HG03575 (cell line): ENCODE data around the gene MLPH.

ENCODE experiments used
- ATAC-seq: cut with Tn5 transposase; IDR thresholded peaks from one replicate; pipeline ENCODE4 v1.9.1; 2021; ENCODE audit not compliant: unreplicated experiment, insufficient number of reproducible peaks, low FRiP score; ENCODE audit errors: extremely low read depth

The MLPH gene

DNA sequence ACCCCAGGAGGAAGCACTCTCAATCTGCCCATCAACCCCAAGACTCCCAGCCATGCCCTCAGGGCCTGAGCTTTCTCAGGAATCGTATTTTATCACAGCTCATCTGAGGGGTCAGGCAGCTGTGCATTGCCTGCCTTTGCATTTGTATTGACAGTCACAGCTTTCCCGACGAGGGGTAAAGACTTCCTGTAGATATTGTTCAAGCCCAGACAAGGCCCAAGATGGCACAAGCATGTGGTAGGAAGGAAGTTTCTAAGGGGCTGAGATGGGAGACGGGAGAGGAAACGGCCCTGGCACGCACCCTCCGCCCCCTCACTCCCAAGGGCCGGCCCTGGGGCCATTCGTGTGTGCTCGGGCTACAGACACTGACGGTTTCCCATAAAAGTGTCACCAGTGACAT, 45.1 kb downstream of the MLPH start:
- ATAC-seq: no peak

DNA sequence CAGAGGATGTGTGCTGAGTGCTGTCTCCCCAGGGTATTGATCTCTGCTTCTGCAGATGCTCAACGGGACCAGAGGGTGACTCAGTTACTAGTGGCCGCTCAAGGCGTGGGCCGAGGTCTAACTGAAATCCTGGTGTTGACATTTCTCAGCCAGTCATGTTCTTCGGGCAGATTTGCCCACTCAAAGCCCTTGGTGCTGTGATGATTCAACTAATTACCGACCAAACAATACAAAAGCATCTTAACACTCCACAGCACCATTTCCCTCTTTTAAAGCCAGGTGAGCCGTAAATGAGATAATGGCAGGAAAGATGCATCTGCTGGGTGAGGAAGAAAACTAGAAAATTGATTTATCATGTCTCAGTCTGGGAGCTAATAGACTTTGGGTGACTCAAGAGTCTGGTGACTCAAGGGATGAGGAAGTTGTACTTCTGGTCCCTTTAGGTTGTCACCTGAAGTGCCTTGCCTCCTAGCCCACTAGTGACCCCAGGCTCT, 46.7 kb downstream of the MLPH start:
- no peak for ATAC-seq

DNA sequence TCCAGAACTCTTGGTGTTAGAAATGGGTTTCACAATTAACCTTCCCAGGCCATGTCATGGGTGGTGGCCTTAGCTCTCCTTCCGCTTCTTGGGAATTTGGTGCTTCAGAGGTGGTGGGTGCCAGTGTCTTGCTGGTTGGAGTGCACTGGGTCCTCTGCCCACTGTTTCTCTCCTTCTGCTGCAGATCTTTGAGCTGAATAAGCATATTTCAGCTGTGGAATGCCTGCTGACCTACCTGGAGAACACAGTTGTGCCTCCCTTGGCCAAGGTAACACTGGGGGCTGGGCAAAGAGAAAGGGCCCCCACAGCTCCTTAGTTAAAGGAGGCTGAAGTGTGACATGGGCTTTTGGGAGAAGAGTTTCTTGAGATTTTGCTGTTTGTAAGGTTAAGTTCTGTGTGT, 47.3 kb downstream of the MLPH start:
- ATAC-seq: no peak

DNA sequence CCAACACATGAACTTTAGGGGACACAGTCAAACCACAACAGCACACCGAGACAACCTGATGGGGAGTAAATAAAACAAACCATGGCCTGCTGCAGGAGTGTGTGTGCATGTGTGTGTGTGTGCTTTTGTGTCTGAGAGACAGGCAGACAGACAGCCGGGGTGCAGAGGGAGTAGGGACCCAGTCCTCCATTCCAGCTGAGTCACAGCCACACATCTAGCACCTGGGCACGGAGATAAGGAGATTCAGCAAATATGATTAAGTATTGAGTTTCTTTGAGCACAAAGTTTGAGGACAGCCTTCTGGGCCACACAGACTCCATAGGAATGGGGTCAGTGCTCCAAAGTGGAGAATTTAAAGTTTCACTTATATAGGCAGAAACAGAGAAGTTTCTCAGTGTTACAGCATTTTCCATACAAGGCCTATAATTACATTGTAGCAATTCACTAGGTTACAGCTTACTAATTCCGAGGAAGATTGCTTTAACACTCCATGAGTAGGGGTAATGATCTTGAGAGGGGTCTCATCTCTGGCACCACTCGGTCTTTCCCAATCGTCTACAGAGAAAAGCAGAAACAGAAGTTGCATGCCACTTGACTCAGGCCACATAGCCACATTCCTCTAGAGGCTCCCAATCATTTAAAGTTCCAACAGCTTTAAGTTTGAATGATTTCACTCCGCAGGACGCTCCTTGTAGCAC, 48.5 kb downstream of the MLPH start:
- no peak for ATAC-seq

DNA sequence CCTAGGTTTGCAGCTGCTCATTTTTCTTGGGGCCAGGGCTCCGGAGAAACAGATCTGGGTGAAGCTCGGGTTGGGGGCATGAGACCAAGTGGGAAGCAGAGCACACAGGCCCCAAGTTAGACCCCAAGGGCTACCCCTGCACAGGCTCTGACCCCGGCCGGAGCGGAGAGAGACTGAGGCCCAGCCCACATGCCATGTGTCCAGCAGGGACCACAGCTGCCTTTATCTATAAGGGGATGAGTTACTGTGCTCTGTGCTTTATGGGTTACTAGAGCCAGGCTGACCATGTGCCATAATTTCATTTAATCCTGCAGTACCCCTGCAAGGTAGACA, 49.0 kb downstream of the MLPH start:
- ATAC-seq: no peak

DNA sequence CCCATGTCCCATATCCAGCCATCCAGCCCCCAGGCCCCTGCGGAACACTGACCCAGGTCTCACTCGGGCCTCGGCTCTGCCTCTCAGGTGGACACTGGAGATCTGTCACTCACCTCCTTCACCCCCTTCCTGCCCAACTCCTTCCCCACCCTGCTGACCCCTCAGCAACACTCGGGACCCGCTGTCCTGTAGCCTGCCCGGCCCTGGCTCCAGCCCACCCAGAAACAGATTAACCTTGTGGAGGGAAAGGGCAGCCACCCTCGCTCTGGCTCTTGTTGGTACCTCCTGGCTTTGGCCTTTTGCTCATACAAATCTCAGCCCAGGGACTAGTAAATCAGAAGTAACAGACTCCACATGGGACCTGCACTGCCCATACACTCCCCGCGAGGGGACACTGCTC, 49.6 kb downstream of the MLPH start:
- no peak for ATAC-seq

DNA sequence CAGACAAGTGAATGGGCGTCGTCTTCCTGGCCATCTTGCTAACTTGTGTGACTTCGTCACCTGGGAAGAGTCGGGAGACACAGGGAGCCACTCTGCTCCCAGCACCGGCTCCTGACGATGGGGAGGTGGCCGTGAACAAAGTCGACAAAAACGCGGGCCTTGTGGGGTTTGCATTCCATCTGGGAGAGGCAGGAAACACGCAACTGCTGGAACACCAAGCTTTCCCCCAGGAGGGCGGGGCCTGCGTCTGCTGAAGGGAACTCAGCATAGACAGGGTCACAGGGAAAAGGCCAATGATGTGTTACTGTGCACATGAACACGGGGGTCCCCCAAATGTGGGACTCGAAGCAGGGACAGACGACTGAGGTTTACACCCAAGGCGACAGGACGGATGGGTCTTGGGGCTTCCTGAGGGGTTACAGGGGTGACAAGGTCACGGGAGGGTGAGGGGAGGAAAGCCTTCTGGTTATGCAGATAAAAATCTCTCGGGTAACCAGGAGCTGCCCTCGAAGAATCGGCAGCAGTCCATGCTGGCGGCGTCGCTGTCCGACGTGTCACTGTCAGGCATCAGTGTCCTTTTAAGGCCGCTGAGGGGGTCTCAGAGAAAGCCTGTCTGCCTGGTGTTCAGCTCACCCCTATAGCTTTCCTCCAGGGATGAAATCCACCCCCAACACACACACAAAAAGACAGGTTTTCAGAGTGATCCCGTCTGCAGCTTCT, 51.1 kb downstream of the MLPH start:
- ATAC-seq: no peak

DNA sequence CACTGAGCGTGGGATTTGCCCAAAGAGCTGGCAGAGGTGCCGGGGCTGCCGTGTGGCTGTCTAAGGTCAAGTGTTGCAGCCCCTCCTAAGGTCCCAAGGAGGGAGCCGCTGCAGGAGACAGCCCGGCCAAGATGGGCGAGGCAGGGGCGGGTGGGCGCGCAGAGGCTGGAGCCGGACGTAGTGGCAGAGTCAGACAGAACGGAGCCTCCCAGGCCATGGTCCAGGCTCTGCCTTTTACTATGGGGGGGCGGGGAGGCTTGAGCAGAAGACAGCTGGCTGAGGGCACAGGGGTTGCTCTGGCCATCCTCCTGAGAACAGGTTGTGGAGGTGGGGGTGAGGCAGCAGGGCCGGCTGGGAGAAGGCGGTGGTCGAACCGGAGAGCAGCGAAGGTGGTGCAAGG, 51.9 kb downstream of the MLPH start:
- no peak for ATAC-seq

DNA sequence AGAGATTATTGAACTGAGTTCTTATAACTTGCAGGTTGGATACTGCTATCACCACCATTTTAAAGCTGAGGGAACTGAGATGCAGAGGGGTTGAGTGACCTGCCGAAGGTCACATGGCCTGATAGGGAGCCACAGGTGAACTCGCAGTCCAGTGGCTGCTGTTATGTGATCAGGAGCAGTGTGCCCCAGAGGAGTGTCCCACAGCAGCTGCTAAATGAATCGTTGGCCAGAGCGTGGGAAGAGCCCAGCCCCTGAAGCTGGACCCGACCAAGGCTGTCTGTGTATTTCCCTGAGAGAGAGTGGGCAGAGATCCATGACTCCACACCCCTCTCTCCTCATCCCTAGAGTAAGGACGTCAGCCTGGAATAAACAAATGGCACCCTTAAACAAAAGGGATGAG, 52.6 kb downstream of the MLPH start:
- ATAC-seq: no peak

DNA sequence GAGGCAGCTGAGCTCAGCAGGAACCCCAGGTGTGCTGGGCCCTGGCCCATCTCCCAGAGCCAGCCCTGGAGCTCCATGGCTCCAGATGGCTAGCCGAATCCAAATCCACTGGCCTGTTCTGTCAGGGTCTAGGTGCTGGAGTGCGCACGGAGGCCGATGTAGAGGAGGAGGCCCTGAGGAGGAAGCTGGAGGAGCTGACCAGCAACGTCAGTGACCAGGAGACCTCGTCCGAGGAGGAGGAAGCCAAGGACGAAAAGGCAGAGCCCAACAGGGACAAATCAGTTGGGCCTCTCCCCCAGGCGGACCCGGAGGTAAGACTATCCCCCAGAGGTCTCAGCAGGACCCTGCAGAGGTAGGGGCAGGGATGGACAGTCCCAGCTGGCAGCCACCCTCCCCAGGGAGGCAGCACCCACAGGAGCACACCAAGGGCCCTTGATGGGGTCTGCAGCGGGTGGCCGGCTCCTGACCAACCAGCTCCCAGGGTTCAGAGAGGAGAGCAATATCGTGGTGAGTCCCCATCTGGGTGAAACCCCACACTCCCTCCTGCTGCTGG, 53.2 kb downstream of the MLPH start:
- ATAC-seq: no peak

DNA sequence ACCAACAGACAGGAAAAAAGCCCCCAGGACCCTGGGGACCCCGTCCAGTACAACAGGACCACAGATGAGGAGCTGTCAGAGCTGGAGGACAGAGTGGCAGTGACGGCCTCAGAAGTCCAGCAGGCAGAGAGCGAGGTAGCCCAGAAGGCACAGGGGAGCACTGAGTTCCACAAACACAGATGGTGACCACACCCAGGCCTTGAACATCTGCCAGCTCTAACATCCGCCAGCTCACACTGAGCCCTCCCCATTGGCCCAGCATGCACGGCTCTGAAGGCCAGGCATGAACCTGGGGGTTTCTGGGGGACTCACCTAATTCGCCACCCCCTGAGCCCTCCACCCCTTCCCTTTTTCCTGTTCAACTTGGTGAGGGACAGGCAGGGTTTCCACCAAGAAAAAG, 53.8 kb downstream of the MLPH start:
- ATAC-seq: no peak

DNA sequence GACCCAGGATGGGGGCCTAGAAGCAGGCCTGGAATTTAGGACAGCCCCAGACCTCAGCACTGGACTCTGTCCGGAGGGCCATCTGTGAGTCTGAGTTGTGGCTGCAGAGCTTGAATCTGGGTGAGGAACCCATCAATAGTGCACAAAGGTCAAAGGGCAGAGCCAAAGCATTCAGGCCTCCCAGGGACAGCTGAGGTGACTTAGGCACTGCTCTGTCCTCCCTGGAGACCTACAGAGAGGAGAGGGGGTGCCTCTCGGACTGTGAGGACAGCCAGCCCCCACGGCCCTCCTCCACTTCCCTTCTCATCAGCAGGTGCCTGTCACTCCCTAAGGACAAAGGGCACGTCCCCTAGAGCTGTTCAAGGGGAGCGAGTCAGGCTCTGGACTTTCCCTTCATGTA, 54.2 kb downstream of the MLPH start:
- no peak for ATAC-seq

DNA sequence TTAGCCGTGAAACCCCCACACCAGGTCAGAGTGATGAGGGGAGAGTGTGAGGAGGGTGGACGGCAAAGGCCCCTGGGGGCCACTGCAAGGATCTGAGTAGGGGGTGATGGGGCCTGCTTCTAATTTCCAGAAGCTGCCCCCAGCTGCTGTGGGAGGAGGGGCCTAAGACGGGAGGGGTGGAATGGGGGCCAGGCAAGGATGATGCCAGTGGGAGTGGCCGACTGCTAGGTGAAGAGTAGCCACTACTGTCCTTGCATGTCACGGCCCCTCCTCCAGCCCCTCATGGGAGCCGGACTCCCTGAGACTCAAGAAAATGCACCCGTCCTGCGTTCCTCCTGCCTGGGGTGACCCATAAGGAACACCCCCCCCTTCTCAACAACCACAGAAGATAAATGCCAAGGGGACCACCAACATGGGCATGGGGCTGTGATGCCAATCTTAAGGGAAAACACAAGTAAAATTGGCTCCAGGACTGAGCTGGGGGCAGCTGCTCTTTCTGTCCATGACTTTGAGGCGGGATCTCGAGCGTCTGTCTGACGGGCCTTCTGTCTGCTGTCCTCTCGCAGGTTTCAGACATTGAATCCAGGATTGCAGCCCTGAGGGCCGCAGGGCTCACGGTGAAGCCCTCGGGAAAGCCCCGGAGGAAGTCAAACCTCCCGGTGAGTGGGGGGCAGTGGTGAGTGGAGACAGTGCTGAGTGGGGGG, 55.1 kb downstream of the MLPH start:
- ATAC-seq: no peak

DNA sequence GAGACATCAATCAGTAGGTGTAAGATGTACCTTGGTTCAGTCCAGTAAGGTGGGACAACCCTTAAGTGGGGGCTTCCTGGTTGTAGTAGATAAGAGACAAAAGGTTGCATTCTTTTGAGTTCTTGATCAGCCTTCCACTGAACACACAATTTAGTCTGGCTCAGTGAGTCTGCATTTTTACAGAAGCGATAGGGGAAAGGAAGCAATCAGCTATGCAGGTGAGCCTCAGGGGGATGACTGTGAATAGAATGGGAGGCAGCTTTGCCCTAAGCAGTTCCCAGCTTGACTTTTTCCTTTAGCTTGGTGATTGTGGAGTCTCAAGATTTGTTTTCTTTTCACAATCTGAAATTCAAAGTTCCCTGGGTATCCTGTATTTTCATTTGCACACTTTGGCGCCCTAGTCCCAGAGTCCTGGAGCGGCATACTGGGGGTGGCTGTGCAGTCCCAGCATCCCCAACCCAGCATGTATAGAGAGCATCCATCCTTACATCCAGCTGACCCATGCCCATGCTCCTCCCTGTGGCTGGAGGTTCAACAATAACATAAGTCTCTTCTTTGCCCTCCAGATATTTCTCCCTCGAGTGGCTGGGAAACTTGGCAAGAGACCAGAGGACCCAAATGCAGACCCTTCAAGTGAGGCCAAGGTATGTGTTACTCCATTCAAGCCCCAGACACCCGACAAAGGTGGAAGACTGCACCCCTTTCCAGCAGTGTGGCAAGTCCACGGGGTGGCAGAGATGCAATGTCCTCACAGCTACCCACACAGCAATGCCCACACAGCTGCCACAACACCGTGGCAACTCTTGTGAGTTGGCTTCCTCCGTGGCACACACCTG, 59.2 kb downstream of the MLPH start:
- no peak for ATAC-seq

DNA sequence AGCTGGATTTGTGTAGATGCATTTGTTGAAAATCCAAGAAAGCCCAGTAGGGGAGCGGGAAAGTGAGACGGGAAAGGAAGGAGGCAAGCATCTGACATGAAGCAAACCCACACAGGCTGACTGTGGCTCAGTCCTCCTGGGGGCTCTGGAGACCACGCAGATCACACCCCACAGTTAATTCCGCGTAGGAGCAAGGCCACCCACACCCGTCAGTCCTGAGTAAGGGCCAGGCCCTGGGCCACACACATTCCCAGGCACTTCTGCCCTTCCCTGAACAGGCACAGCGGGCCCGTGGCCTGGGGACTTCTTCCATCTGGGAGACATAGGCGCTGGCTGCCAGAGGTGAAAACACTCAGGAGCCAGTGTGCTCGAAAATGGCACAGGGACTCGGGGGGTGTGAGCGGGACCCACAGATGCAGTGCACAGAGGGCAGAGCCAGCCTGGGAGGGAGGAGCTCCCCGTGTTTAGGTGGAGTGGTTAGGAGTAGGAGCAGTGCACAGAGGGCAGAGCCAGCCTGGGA, 59.9 kb downstream of the MLPH start:
- ATAC-seq: no peak

DNA sequence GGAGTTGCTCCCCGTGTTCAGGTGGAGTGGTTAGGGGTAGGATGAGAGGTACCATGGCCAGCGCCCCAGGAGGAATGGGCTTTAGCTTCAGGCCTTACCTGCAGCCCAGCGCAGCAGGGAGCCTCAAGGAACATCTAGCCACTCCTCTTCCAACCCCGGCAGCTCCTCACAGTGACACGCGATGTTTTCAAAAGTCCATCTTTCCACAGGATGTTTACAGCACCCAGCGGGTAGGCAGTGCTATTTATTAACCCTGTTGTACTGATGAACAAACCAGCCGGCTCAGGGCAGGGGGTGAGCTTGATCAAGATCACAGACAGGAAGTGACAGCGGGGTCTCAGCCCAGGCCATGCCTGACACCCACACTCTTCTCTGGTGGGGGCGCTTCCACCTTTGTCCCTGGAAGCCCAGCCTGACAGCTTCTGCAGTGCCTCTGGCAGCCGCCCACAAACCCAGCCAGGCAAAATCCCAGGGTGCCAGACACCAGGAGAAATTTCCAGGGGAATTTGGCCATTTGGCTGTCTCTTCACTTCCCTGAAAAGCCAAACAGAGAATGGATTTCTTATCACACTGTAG, 60.9 kb downstream of the MLPH start:
- ATAC-seq: no peak

DNA sequence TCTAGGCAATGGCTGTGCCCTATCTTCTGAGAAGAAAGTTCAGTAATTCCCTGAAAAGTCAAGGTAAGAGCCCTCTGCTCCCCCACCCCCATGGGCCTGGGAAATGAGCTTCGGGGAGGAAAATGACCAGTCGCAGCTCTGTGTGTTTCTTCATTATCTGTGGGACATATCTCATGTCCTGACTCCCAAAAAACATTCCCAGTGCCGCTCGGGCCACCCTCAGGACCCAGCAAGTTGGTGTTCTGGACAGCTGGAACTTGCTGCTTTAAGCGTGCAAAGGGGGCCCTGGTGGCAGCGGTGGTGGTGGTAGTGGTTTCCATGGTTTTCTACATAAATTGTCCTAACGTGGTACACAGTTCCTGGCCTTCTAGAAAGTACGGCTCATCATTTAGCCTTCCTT, 62.2 kb downstream of the MLPH start:
- no peak for ATAC-seq

DNA sequence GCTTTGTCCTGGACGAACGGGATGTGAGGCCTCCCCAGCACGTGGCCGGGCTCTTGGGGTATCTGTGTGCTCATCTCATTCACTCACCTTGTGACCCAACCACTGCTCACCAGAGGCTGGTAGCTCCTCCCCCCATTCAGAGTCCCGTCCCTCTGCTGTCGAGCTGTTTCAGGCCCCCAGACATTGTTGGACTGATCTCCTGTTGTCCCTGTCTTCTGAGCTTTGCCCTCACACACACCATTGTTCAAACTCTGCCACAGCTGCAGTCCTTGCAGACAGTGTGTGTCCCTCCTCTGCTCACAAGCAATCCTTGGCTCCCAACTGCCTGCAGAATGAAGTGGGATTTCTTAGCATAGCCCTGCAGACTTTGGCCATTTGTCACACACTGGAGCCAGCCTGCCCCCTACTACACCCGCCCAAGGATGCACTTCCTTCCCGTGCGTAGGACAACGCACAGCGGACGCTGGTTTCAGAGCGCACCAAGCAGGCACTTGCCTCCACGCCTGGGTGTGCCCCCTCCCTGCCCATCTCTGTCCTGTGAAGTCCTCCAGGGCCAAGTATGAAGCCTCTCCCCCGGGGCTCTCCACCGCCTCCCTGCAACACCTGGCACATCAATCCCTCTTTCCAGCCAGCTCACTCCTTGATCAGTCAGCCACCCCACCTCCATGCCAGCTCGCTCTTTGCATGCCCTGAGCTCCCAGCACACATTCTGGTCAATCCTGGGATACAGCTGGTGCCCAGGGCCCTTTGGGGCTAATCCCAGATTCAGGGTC, 62.8 kb downstream of the MLPH start:
- ATAC-seq: no peak
